ENCODE results near the gene LGALS7.

LGALS7 gene

GRCh38 chr19:38733493-38734175, 39.7 kb downstream of the LGALS7 start:
- no peak for TF ChIP-seq NFIC (IDR thresholded peaks at IDR 0.05)
- no peak for TF ChIP-seq TAF1 (IDR thresholded peaks at IDR 0.05; ENCODE audit: low read depth)
- TF ChIP-seq CREB1 (IDR thresholded peaks at IDR 0.05; ENCODE audit: low read depth) = no peak
- no peak for TF ChIP-seq ZBTB7A (IDR thresholded peaks at IDR 0.05; ENCODE audit: low read depth)
- TF ChIP-seq TCF12 (IDR thresholded peaks at IDR 0.05; ENCODE audit: low read depth) = no peak
- TF ChIP-seq FOXM1 (IDR thresholded peaks at IDR 0.05; ENCODE audit: borderline replicate concordance, low read depth) = no peak
- TF ChIP-seq REST (IDR thresholded peaks at IDR 0.05; ENCODE audit: low read depth) = no peak
- no peak for TF ChIP-seq EP300 (IDR thresholded peaks at IDR 0.05; ENCODE audit: borderline replicate concordance)
- no peak for TF ChIP-seq USF1 (IDR thresholded peaks at IDR 0.05)
- no peak for TF ChIP-seq EGR1 (IDR thresholded peaks at IDR 0.05)
- TF ChIP-seq TEAD4 (IDR thresholded peaks at IDR 0.05) = no peak
- TF ChIP-seq CEBPB (IDR thresholded peaks at IDR 0.05) = no peak
- TF ChIP-seq RAD21 (IDR thresholded peaks at IDR 0.05; ENCODE audit: low read depth) = no peak
- TF ChIP-seq MAX (IDR thresholded peaks at IDR 0.05) = no peak
- no peak for TF ChIP-seq YY1 (IDR thresholded peaks at IDR 0.05; ENCODE audit: low read depth)

- no peak for TF ChIP-seq FOXM1 (IDR thresholded peaks at IDR 0.05; ENCODE audit: borderline replicate concordance, low read depth)
- no peak for TF ChIP-seq NFIC (IDR thresholded peaks at IDR 0.05)
- no peak for TF ChIP-seq EP300 (IDR thresholded peaks at IDR 0.05; ENCODE audit: borderline replicate concordance)
- TF ChIP-seq TEAD4 (IDR thresholded peaks at IDR 0.05) = no peak
- no peak for TF ChIP-seq TAF1 (IDR thresholded peaks at IDR 0.05; ENCODE audit: low read depth)
- no peak for TF ChIP-seq USF1 (IDR thresholded peaks at IDR 0.05)
- TF ChIP-seq CEBPB (IDR thresholded peaks at IDR 0.05) = no peak
- no peak for TF ChIP-seq TCF12 (IDR thresholded peaks at IDR 0.05; ENCODE audit: low read depth)
- TF ChIP-seq ZBTB7A (IDR thresholded peaks at IDR 0.05; ENCODE audit: low read depth) = no peak
- no peak for TF ChIP-seq CREB1 (IDR thresholded peaks at IDR 0.05; ENCODE audit: low read depth)
- no peak for TF ChIP-seq REST (IDR thresholded peaks at IDR 0.05; ENCODE audit: low read depth)
- no peak for TF ChIP-seq RAD21 (IDR thresholded peaks at IDR 0.05; ENCODE audit: low read depth)
- no peak for TF ChIP-seq EGR1 (IDR thresholded peaks at IDR 0.05)
- TF ChIP-seq MAX (IDR thresholded peaks at IDR 0.05) = no peak
Measured at GRCh38 chr19:38733241-38733492, 40.1 kb downstream of the LGALS7 start.

- TF ChIP-seq MAX (IDR thresholded peaks at IDR 0.05) = no peak
- no peak for TF ChIP-seq ZBTB7A (IDR thresholded peaks at IDR 0.05; ENCODE audit: low read depth)
- no peak for TF ChIP-seq TCF12 (IDR thresholded peaks at IDR 0.05; ENCODE audit: low read depth)
- TF ChIP-seq NFIC (IDR thresholded peaks at IDR 0.05) = no peak
- TF ChIP-seq FOXM1 (IDR thresholded peaks at IDR 0.05; ENCODE audit: borderline replicate concordance, low read depth) = no peak
Measured at GRCh38 chr19:38731654-38732301, 41.5 kb downstream of the LGALS7 start.

- no peak for TF ChIP-seq USF1 (IDR thresholded peaks at IDR 0.05)
- no peak for TF ChIP-seq EGR1 (IDR thresholded peaks at IDR 0.05)
- TF ChIP-seq MAX (IDR thresholded peaks at IDR 0.05) = no peak
- TF ChIP-seq EP300 (IDR thresholded peaks at IDR 0.05; ENCODE audit: borderline replicate concordance) = no peak
- no peak for TF ChIP-seq ZBTB7A (IDR thresholded peaks at IDR 0.05; ENCODE audit: low read depth)
- no peak for TF ChIP-seq CREB1 (IDR thresholded peaks at IDR 0.05; ENCODE audit: low read depth)
- no peak for TF ChIP-seq CEBPB (IDR thresholded peaks at IDR 0.05)
- TF ChIP-seq FOXM1 (IDR thresholded peaks at IDR 0.05; ENCODE audit: borderline replicate concordance, low read depth) = no peak
Measured at GRCh38 chr19:38730731-38731589, 42.4 kb downstream of the LGALS7 start.
